ENCODE results near the gene SIPA1L3. TPM values are rescaled to one million over a fixed set of nuclear protein-coding genes. Genes with fewer than 3 reads are reported as not detected.

Gene SIPA1L3
- total and polyA plus RNA-seq, 4 donors, result 9.6 to 50.5 (median 27.6) TPM

GRCh38 chr19:38114651-38115050 lies 207.6 kb downstream of the SIPA1L3 start:
- no peak overlapping the region for H3K27ac ChIP-seq (ENCODE audit: low read depth in 1 of 2, low read length in 1 of 2)
- TF ChIP-seq, protein P1, sequence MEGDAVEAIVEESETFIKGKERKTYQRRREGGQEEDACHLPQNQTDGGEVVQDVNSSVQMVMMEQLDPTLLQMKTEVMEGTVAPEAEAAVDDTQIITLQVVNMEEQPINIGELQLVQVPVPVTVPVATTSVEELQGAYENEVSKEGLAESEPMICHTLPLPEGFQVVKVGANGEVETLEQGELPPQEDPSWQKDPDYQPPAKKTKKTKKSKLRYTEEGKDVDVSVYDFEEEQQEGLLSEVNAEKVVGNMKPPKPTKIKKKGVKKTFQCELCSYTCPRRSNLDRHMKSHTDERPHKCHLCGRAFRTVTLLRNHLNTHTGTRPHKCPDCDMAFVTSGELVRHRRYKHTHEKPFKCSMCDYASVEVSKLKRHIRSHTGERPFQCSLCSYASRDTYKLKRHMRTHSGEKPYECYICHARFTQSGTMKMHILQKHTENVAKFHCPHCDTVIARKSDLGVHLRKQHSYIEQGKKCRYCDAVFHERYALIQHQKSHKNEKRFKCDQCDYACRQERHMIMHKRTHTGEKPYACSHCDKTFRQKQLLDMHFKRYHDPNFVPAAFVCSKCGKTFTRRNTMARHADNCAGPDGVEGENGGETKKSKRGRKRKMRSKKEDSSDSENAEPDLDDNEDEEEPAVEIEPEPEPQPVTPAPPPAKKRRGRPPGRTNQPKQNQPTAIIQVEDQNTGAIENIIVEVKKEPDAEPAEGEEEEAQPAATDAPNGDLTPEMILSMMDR (IDR thresholded peaks at IDR 0.05; ENCODE audit: control extremely low read depth, extremely low read depth), result no peak
- no peaks in the 10 kb centered on the region for H3K27me3 ChIP-seq (ENCODE audit: control insufficient read depth in 3 of 3, insufficient read depth in 3 of 3, low read length in 2 of 3)
- no peak overlapping the region for H3K9ac ChIP-seq (ENCODE audit: insufficient read depth in 1 of 2, low read length in 2 of 2)
- H3K4me3 ChIP-seq, result no peak overlapping the region
- peaks cover 3 to 33% (median 21%) of the 10 kb centered on the region in 4 donors for H3K36me3 ChIP-seq (ENCODE audit: control insufficient read depth in 4 of 4, insufficient read depth in 4 of 4, low read length in 4 of 4)
- no peak for DNase-seq
- H3K4me1 ChIP-seq (ENCODE audit: control insufficient read depth in 5 of 5, insufficient read depth in 5 of 5, low read length in 5 of 5), result no peaks in the 10 kb centered on the region
- H3K9me3 ChIP-seq (ENCODE audit: control insufficient read depth in 4 of 4, insufficient read depth in 3 of 4, low read length in 3 of 4), result peaks cover 0 to 11% (median 0%) of the 10 kb centered on the region in 4 donors
- WGBS, 2 donors, result 95 to 96% methylated on average over 12 of the region's 12 CpGs
- ATAC-seq (ENCODE audit: insufficient read depth, low FRiP score), result no peak

DNA sequence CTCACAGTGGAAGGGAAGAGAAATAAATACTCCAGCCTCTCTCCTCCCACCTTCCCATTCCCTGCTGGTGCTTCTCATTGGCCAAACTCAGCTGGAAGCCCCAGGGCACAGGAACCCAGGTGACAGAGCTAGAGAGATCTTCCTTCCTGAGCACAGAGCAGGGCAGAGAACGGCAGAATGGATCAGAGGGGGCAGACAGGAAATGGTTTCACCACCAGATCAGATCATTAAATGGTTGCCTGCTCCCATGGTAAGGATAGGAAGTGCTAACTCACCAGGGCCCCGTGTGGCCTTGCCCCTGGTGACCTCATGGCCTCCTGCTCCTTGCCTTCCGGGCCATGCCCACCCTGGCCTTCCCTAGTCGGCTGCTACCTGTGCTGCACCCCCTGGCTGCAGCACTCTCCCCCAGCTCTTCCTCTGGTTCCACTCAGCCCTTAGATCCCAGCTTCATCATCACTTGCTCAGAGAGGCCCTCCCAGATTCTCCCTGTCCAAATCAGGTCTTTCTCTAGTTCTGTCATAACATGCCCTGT lies 208.3 kb downstream of the SIPA1L3 start:
- DNase-seq (no peak), ATAC-seq (ENCODE audit: insufficient read depth, low FRiP score) (no peak)
- TF ChIP-seq, protein P1 (IDR thresholded peaks at IDR 0.05; ENCODE audit: control extremely low read depth, extremely low read depth), result no peak
- Histone ChIP-seq H3K36me3 (ENCODE audit: control insufficient read depth in 4 of 4, insufficient read depth in 4 of 4, low read length in 4 of 4) (peaks cover 3 to 30% (median 27%) of the 10 kb centered on the region in 4 donors), H3K27me3 (ENCODE audit: control insufficient read depth in 3 of 3, insufficient read depth in 3 of 3, low read length in 2 of 3) (no peaks in the 10 kb centered on the region), H3K4me3 (no peak overlapping the region), H3K9me3 (ENCODE audit: control insufficient read depth in 4 of 4, insufficient read depth in 3 of 4, low read length in 3 of 4) (peaks cover 0 to 14% (median 0%) of the 10 kb centered on the region in 4 donors), H3K9ac (ENCODE audit: insufficient read depth in 1 of 2, low read length in 2 of 2) (no peak overlapping the region), H3K27ac (ENCODE audit: low read depth in 1 of 2, low read length in 1 of 2) (no peak overlapping the region), H3K4me1 (ENCODE audit: control insufficient read depth in 5 of 5, insufficient read depth in 5 of 5, low read length in 5 of 5) (no peaks in the 10 kb centered on the region)
- whole genome bisulfite sequencing, 2 donors, result 49 to 52% methylated on average over 4 of the region's 4 CpGs

GRCh38 chr19:38118176-38118575 lies 211.2 kb downstream of the SIPA1L3 start:
- Histone ChIP-seq H3K9me3 (ENCODE audit: control insufficient read depth in 4 of 4, insufficient read depth in 3 of 4, low read length in 3 of 4) (peaks cover 0 to 13% (median 0%) of the 10 kb centered on the region in 4 donors), H3K9ac (ENCODE audit: insufficient read depth in 1 of 2, low read length in 2 of 2) (no peak overlapping the region), H3K27ac (ENCODE audit: low read depth in 1 of 2, low read length in 1 of 2) (no peak overlapping the region), H3K27me3 (ENCODE audit: control insufficient read depth in 3 of 3, insufficient read depth in 3 of 3, low read length in 2 of 3) (no peaks in the 10 kb centered on the region), H3K36me3 (ENCODE audit: control insufficient read depth in 4 of 4, insufficient read depth in 4 of 4, low read length in 4 of 4) (peaks cover 3 to 25% (median 24%) of the 10 kb centered on the region in 4 donors), H3K4me3 (no peak overlapping the region), H3K4me1 (ENCODE audit: control insufficient read depth in 5 of 5, insufficient read depth in 5 of 5, low read length in 5 of 5) (no peaks in the 10 kb centered on the region)
- ATAC-seq (ENCODE audit: insufficient read depth, low FRiP score), result no peak
- no peak for DNase-seq
- TF ChIP-seq, protein P1 (IDR thresholded peaks at IDR 0.05; ENCODE audit: control extremely low read depth, extremely low read depth), result no peak
- WGBS, 2 donors, result 85 to 86% methylated on average over 9 of the region's 9 CpGs

All from lung (tissue), 12 donors.